Measurements from ENCODE around the gene PRR23E.

- TF ChIP-seq POLR2A (IDR thresholded peaks at IDR 0.05) (no peak), CTCF (IDR thresholded peaks at IDR 0.05) (no peak)
Measured at GRCh38 chr3:127206154-127206553, 13.2 kb downstream of the PRR23E start.
